Esophagus squamous epithelium (tissue), 5 donors: ENCODE data around the gene GXYLT2. TPM values are rescaled to one million over a fixed set of nuclear protein-coding genes. Genes with fewer than 3 reads are reported as not detected.

Source experiments
- DNase-seq: peaks from one replicate; lab custom pipeline; 2025; lab: John Stamatoyannopoulos, UW
- H3K27ac ChIP-seq, 4 donors: fragments of 200-600 bp; sonication (generic); one replicate each; pipeline ENCODE4 v1.5.1; 2016 to 2019; ENCODE audit warnings: mild to moderate bottlenecking in 1 of 4
- H3K27me3 ChIP-seq, 4 donors: fragments of 200-600 bp; sonication (generic); 1 replicate in 3 of 4; 2 replicates in 1 of 4; pipeline versions ENCODE4 v1.5.1 to v1.6.0; 2017 to 2021; ENCODE audit warnings: antibody characterized with exemption in 1 of 4
- H3K36me3 ChIP-seq, 3 donors: fragments of 200-600 bp; sonication (generic); one replicate each; pipeline ENCODE4 v1.5.1; 2016 to 2019
- H3K4me1 ChIP-seq, 3 donors: fragments of 200-600 bp; sonication (generic); one replicate each; pipeline ENCODE4 v1.5.1; 2017 to 2019
- H3K4me3 ChIP-seq, 4 donors: fragments of 200-600 bp; sonication (generic); 1 replicate in 3 of 4; 2 replicates in 1 of 4; pipeline ENCODE4 v1.5.1; 2016 to 2019; ENCODE audit warnings: mild to moderate bottlenecking in 2 of 4, moderate library complexity in 1 of 4
- H3K9me3 ChIP-seq, 3 donors: fragments of 200-600 bp; sonication (generic); one replicate each; pipeline ENCODE4 v1.5.1; 2016 to 2019
- POLR2A ChIP-seq, 4 donors: fragments of 450-650 bp; IDR thresholded peaks; one replicate each; pipeline ENCODE4 v1.6.1; 2017; ENCODE audit warnings: antibody characterized with exemption in 4 of 4, mild to moderate bottlenecking in 4 of 4, moderate library complexity in 3 of 4
- WGBS, 2 donors: methylation state at CpG; one replicate each; pipeline ENCODE4 v1.1.5; 2018; 5-methylcytosine and 5-hydroxymethylcytosine counted together
- intact Hi-C: fragments of 100-400 bp; cut with DNase I; formaldehyde crosslinking; loops from one replicate; pipeline ENCODE4 v1.15.0; 2022
- total RNA-seq, 4 donors: library from RNA; depleted of rRNA; stranded (reverse); fragments of >200 nt; gene quantifications; one replicate each; pipeline ENCODE4 v1.1.0, GENCODE V29; 2016
- TF ChIP-seq, protein P1 (sequence below), 6 experiments: fragments of 450-650 bp in 4 of 6; fragments of 200-600 bp in 2 of 6; sonication (generic) in 2 of 6; IDR thresholded peaks; one replicate each; pipeline ENCODE4 v1.5.1; 2016 to 2019; ENCODE audit warnings: antibody characterized with exemption in 6 of 6, mild to moderate bottlenecking in 4 of 6, moderate library complexity in 4 of 6
- donor health status: DM: yes; HTN: yes; CAD: no.

Gene GXYLT2
- total RNA-seq, 4 donors from 2014 or later, result 2.0 to 18.1 (median 3.1) TPM; not detected in 1

GRCh38 chr3:73007992-73008712 lies 120.3 kb downstream of the GXYLT2 start:
- Histone ChIP-seq H3K27me3 (no peaks in the 10 kb centered on the region), H3K9me3 (no peaks in the 10 kb centered on the region), H3K27ac (no peak overlapping the region), H3K36me3 (peaks cover 0 to 46% (median 2%) of the 10 kb centered on the region in 3 donors), H3K4me3 (no peak overlapping the region), H3K4me1 (peaks cover 6 to 61% (median 7%) of the 10 kb centered on the region in 3 donors)
- intact Hi-C loops, result no loop called here
- TF ChIP-seq, protein P1, sequence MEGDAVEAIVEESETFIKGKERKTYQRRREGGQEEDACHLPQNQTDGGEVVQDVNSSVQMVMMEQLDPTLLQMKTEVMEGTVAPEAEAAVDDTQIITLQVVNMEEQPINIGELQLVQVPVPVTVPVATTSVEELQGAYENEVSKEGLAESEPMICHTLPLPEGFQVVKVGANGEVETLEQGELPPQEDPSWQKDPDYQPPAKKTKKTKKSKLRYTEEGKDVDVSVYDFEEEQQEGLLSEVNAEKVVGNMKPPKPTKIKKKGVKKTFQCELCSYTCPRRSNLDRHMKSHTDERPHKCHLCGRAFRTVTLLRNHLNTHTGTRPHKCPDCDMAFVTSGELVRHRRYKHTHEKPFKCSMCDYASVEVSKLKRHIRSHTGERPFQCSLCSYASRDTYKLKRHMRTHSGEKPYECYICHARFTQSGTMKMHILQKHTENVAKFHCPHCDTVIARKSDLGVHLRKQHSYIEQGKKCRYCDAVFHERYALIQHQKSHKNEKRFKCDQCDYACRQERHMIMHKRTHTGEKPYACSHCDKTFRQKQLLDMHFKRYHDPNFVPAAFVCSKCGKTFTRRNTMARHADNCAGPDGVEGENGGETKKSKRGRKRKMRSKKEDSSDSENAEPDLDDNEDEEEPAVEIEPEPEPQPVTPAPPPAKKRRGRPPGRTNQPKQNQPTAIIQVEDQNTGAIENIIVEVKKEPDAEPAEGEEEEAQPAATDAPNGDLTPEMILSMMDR (IDR thresholded peaks at IDR 0.05), result no peak
- TF ChIP-seq POLR2A (IDR thresholded peaks at IDR 0.05), result no peak
- WGBS, 2 donors, result 36 to 60% methylated on average over 6 of the region's 6 CpGs
- no peak for DNase-seq

GRCh38 chr3:73009008-73009407 lies 121.2 kb downstream of the GXYLT2 start:
- Histone ChIP-seq H3K27me3 (no peaks in the 10 kb centered on the region), H3K4me3 (no peak overlapping the region), H3K9me3 (no peaks in the 10 kb centered on the region), H3K4me1 (peaks cover 6 to 61% (median 7%) of the 10 kb centered on the region in 3 donors), H3K27ac (no peak overlapping the region), H3K36me3 (peaks cover 0 to 38% (median 2%) of the 10 kb centered on the region in 3 donors)
- intact Hi-C loops, result no loop called here
- 76 to 79% methylated on average over 4 of the region's 4 CpGs for WGBS, 2 donors
- no peak for DNase-seq
- no peak for TF ChIP-seq POLR2A (IDR thresholded peaks at IDR 0.05)
- TF ChIP-seq, protein P1 (IDR thresholded peaks at IDR 0.05), result no peak

DNA sequence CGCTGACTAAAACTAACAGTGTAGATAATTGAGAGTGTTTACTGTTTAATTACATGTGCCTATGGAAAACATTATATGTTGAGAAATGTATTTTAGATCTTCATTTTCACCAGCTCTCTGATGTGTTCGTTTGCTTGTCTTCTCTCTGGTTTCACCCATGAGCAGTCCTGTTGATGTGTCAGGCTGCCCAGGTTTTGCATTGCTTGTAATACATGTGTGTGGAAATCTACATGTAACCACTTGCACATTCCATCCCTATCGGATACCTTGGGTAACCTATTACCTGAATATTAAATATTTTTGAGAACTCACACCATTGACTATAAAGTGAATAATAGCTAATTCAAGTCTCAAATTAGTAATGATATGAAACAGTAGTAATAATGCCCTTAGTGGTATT lies 121.9 kb downstream of the GXYLT2 start:
- no peak for TF ChIP-seq POLR2A (IDR thresholded peaks at IDR 0.05)
- TF ChIP-seq, protein P1 (IDR thresholded peaks at IDR 0.05), result no peak
- no peak overlapping the region for H3K27ac ChIP-seq
- intact Hi-C loops, result no loop called here
- no peaks in the 10 kb centered on the region for H3K9me3 ChIP-seq
- H3K36me3 ChIP-seq, result peaks cover 0 to 34% (median 2%) of the 10 kb centered on the region in 3 donors
- H3K4me1 ChIP-seq, result peaks cover 6 to 58% (median 7%) of the 10 kb centered on the region in 3 donors
- 54 to 55% methylated on average over 3 of the region's 3 CpGs for WGBS, 2 donors
- H3K4me3 ChIP-seq, result no peak overlapping the region
- DNase-seq, result no peak
- no peaks in the 10 kb centered on the region for H3K27me3 ChIP-seq

GRCh38 chr3:73010158-73010557 lies 122.3 kb downstream of the GXYLT2 start:
- no peak for DNase-seq
- H3K27me3 ChIP-seq, result no peaks in the 10 kb centered on the region
- intact Hi-C loops, result no loop called here
- no peak for TF ChIP-seq POLR2A (IDR thresholded peaks at IDR 0.05)
- TF ChIP-seq, protein P1 (IDR thresholded peaks at IDR 0.05), result no peak
- no peak overlapping the region for H3K4me3 ChIP-seq
- H3K27ac ChIP-seq, result no peak overlapping the region
- H3K4me1 ChIP-seq, result peaks cover 6 to 58% (median 7%) of the 10 kb centered on the region in 3 donors
- no peaks in the 10 kb centered on the region for H3K9me3 ChIP-seq
- H3K36me3 ChIP-seq, result peaks cover 0 to 34% (median 2%) of the 10 kb centered on the region in 3 donors
- WGBS, 2 donors, result 82 to 84% methylated on average over 6 of the region's 6 CpGs

DNA sequence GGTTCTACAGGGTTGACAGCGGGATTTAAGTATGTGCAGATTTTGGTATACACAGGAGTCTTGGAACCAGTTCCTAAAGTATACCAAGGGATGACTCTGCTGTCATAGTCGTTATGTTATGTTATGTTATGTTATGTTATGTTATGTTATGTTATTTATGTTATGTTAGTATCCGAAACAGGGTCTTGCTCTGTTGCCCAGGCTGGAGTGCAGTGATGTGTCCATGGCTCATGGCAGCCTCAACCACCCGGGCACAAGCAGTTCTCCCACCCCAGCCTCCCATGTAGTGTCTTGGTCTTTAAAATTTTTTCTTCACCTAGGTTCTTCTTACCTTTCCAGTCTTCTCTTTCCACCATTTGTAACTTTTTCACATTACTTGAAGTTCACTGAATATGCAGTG lies 130.5 kb downstream of the GXYLT2 start:
- no peaks in the 10 kb centered on the region for H3K9me3 ChIP-seq
- H3K27ac ChIP-seq, result no peak overlapping the region
- H3K4me1 ChIP-seq, result peaks cover 0 to 59% (median 0%) of the 10 kb centered on the region in 3 donors
- peaks cover 0 to 21% (median 0%) of the 10 kb centered on the region in 3 donors for H3K36me3 ChIP-seq
- no peak for TF ChIP-seq POLR2A (IDR thresholded peaks at IDR 0.05)
- TF ChIP-seq, protein P1 (IDR thresholded peaks at IDR 0.05), result no peak
- WGBS, 2 donors, result 86 to 92% methylated on average over 4 of the region's 4 CpGs
- no peak overlapping the region for H3K4me3 ChIP-seq
- intact Hi-C loops, result no loop called here
- DNase-seq, result no peak
- H3K27me3 ChIP-seq, result no peaks in the 10 kb centered on the region
